Endometrial microvascular endothelial cells (primary cell): ENCODE measurements around the gene PINK1. TPM values are rescaled to one million over a fixed set of nuclear protein-coding genes. Genes with fewer than 3 reads are reported as not detected.

ENCODE experiments used
- in situ Hi-C: cut with HindIII; loops from 2 replicates; pipeline ENCODE4 v1.10.0; 2017; ENCODE audit warnings: low sequenced_read_pairs, low pct_unique_long_range_greater_than_20kb; ENCODE audit errors: inconsistent ontology term
- total RNA-seq: library from RNA; depleted of rRNA; stranded (reverse); fragments of >200 nt; gene quantifications from one replicate; pipeline ENCODE4 v1.2.3, GENCODE V29; 2015; ENCODE audit errors: inconsistent ontology term

The PINK1 gene
- total RNA-seq, result 43.0 TPM

DNA sequence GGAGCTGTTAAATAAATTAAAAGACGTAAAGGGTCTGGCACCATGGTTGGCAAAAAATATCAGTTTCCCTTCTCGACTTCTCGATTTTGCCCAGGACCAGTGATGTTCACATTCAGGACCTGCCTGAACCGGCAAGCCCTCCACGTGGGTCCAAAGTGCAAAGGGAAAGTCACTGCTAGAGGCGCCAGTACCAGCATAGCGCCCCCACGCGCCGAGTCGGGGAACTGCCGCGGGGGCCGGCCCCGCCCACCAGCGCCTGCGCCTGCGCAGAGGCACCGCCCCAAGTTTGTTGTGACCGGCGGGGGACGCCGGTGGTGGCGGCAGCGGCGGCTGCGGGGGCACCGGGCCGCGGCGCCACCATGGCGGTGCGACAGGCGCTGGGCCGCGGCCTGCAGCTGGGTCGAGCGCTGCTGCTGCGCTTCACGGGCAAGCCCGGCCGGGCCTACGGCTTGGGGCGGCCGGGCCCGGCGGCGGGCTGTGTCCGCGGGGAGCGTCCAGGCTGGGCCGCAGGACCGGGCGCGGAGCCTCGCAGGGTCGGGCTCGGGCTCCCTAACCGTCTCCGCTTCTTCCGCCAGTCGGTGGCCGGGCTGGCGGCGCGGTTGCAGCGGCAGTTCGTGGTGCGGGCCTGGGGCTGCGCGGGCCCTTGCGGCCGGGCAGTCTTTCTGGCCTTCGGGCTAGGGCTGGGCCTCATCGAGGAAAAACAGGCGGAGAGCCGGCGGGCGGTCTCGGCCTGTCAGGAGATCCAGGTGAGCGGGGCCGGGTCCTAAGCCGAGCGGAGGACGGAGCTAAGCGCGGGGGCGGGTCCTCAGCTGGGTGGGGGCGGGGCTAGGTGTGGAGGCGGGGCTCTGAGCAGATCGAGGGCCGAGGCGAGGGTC is at the start of gene PINK1:
Gene PINK1 (plus strand): TSS at position 269 of the 875 bp plus-strand sequence. CDS start 91 bp downstream, at position 360.
- in situ Hi-C loops, result no loop called here

DNA sequence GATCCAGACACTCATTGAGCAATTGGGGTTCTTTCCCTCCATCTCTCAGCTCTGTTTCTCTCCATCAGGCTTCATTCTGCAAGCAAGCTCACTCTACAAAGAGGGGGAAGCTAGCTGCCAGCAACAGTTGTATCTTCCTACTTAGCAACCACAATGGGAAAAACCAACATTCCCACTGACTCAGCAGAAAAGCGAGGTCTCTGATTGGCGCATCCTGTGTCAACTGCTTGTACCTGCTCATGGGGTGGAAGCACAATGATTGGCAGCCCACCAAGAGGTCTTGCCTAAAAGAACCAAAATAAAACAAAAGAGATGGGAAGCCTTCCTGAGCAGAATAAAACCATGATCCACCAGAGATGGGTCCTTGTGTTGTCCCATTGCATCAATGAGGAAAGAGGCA is 48.4 kb upstream of the PINK1 start:
- in situ Hi-C loops, result no loop called here

GRCh38 chr1:20586953-20587660 is 46.2 kb upstream of the PINK1 start:
- in situ Hi-C loops, result no loop called here

GRCh38 chr1:20587661-20588053 is 45.6 kb upstream of the PINK1 start:
- in situ Hi-C loops, result no loop called here

DNA sequence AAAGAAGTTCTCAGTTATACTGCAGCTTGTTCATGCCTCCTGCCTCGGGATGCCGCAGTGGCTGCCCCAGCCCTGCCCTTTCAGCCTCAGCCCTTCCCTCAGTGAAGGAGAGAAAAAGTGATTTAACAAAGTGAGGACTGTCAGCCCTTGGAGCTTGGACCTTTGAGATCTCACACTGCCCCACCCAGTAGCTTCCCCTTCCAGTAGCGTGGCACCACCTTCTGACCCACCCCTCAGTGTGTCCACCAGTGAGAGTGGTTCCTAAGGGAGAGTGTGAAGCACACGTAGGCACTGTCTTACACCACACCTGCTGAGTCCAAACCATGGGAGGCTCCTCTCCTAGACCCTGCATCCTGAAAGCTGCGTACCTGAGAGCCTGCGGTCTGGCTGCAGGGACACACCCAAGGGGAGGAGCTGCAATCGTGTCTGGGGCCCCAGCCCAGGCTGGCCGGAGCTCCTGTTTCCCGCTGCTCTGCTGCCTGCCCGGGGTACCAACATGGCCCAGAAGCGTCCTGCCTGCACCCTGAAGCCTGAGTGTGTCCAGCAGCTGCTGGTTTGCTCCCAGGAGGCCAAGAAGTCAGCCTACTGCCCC is 44.5 kb upstream of the PINK1 start, which contains the start of gene CDA:
Gene CDA (plus strand): TSS at position 464 of the 592 bp plus-strand sequence. CDS start 33 bp downstream, at position 497.
- in situ Hi-C loops, result no loop called here

GRCh38 chr1:20589331-20590278 is 43.7 kb upstream of the PINK1 start:
- in situ Hi-C loops, result no loop called here

GRCh38 chr1:20590306-20590777 is 42.9 kb upstream of the PINK1 start:
- in situ Hi-C loops, result no loop called here

DNA sequence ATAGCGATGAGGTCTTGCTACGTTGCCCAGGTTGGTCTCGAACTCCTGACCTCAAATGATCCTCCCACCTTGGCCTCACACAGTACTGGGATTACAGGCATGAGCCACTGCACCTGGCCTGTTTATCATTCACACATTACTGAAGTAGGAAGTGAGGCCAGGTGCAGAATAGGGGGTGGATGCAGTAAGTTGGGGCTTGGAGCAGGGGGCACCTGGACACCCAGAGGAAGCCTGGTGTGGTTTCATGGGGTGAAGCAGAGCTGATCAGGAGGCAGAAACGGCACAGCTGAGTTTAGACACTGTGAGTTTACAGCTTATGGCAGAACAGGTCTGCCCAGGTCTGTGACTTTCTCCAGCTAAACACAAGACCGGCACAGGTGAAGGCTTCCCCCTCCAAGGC is 39.5 kb upstream of the PINK1 start:
- in situ Hi-C loops, result no loop called here

- in situ Hi-C loops, result no loop called here
Observed at GRCh38 chr1:20594746-20595145, 38.5 kb upstream of the PINK1 start.

DNA sequence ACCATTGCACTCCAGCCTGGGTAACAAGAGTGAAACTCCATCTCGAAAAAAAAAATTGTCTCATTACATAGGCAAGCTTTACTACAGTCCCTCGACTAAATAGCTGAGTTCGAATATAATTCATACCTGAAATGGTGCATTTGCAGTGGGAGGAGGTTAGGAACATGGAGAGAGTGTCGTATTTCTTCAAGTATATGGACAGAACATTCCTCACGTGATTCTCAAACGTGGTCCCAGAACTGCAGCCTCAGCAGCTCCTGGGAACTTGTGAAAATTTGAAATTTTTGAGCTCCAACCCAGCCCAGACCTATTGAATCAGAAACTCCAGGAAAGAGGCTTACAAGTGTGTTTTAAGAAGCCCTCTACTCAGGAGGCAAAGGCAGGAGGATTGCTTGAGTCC is 37.2 kb upstream of the PINK1 start:
- in situ Hi-C loops, result no loop called here

DNA sequence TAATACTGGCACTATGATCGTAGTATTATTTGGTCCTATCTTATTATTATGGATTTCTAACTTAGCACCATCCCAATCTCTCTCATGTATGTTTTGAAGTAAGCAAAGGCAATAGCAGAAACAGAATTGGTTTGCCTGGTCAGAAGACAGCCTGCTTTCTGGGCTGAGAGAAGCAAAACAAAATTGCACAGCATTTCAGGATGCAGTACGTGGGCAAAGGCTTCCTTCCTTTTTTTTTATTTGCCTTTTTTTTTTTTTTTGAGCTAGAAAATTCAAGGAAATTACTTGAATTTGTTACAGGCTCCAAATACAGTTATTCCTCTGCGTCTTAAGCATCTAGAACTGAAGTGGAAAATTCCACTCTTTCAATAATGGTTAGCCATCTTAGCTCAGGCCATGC is 35.6 kb upstream of the PINK1 start:
- in situ Hi-C loops, result no loop called here

DNA sequence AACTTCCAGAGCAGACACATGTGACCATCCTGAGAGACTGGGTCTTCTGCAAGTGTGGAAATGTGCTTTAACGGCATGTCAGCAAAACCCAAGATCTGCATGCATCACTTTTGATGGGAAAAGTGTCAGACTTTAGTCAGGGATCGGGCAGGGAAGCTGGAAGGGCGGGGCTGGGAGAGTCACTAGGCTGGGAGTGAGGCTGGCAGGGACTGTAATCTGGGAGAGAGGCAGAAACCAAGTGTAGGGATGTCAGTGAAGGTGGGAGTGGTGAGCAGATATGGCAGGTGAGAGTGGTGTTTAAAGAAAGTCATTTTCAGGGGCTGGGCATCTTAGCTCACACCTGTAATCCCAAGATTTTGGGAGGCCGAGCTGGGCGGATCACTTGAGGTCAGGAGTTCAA is 33.1 kb upstream of the PINK1 start:
- in situ Hi-C loops, result no loop called here

DNA sequence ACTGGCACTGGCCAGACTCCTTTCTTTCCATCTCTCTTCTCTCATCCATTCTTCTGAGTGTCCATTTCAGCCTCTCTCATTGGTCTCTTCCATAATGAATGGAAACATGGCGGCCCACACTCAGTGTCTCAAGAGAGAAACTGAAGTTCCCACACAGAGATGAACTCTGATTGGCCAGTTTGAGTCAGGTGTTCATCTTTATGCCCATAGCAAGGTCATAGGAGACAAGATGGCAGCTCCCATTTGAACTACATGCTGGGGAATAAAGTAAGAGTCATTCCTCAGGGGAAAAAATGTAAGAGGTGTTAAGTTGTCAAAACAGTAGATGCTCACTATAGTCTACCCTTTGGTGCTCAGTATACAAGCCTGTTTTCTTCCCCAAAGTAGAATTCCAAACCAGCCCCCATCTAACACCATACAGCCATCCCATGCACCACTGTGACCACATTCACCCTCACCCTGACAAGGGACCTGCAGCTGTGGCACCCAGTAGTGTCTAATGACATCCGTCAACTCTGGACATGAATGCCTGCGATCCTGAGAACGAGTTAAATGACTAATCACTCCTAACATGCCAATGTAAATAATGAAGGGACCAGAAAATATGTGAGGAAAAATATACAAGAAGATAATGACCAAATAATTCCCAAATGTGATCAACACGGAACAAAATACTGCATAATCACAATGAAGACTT is 32.0 kb upstream of the PINK1 start:
- in situ Hi-C loops, result no loop called here

- in situ Hi-C loops, result no loop called here
Observed at GRCh38 chr1:20602851-20603450, 30.3 kb upstream of the PINK1 start.

- in situ Hi-C loops, result no loop called here
Observed at GRCh38 chr1:20603504-20604464, 29.5 kb upstream of the PINK1 start.

DNA sequence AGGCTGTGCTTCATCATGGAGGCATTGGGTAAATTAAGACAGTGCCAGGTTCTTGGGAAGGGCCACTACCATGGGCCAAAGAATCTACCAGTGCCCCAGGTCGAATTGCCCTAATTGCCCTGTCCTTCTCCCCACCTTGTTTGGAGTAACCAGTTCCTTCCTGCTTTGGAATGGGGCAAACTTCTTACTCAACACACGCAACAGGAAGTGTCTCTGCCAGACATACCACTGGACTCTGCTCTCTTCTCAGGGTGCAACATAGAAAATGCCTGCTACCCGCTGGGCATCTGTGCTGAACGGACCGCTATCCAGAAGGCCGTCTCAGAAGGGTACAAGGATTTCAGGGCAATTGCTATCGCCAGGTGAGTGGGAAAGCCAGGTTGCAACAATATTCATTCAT is 28.6 kb upstream of the PINK1 start:
- in situ Hi-C loops, result no loop called here
